GM18951 (cell line): ENCODE data around the gene IFI6.
"Not testable (repeated sequence)": the region's sequence is repeated elsewhere in the genome, so short reads cannot be mapped to it uniquely, and the experiment has no call there.

Experiments used
- POLR2A ChIP-seq: IDR thresholded peaks from 4 replicates; pipeline ENCODE4 v1.6.1; 2011; ENCODE audit warnings: mild to moderate bottlenecking; ENCODE audit not compliant: insufficient read length, insufficient read depth; ENCODE audit errors: extremely low read depth
- in situ Hi-C: fragments of 300-500 bp; cut with MboI; formaldehyde crosslinking; loops from one replicate; pipeline ENCODE4 v1.12.0; 2022; ENCODE audit warnings: low sequenced_read_pairs, mixed read lengths, inconsistent platforms; ENCODE audit not compliant: unreplicated experiment

IFI6 gene

GRCh38 chr1:27638047-27638734 lies 33.8 kb downstream of the IFI6 start:
- no peak for TF ChIP-seq POLR2A
- in situ Hi-C loops: no loop called here

- in situ Hi-C loops: no loop called here
- TF ChIP-seq POLR2A: no peak
These were observed 36.4 kb downstream of the IFI6 start for GRCh38 chr1:27635396-27636142.

- in situ Hi-C loops: no loop called here
These were observed 37.0 kb downstream of the IFI6 start, which contains the start of gene FGR for GRCh38 chr1:27634985-27635367. FGR (minus strand) TSS chr1:27635185; CDS start chr1:27623916, 11,269 bp downstream.

GRCh38 chr1:27634177-27634984 lies 37.6 kb downstream of the IFI6 start:
- TF ChIP-seq POLR2A: peak; percentile 48
- in situ Hi-C loops: no loop called here

More at GRCh38 chr1:27634985-27635367, 37.0 kb downstream of the IFI6 start, which contains the start of gene FGR:
- TF ChIP-seq POLR2A: peak; percentile 33

- in situ Hi-C loops: no loop called here
- no peak for TF ChIP-seq POLR2A
These were observed 38.3 kb downstream of the IFI6 start for GRCh38 chr1:27633640-27634176.

GRCh38 chr1:27633298-27633610 lies 38.7 kb downstream of the IFI6 start:
- TF ChIP-seq POLR2A: no peak

GRCh38 chr1:27632387-27633297 lies 39.4 kb downstream of the IFI6 start:
- TF ChIP-seq POLR2A: no peak
- in situ Hi-C loops: no loop called here

More at GRCh38 chr1:27633298-27633610, 38.7 kb downstream of the IFI6 start:
- in situ Hi-C loops: no loop called here

- TF ChIP-seq POLR2A: peak; percentile 14
- in situ Hi-C loops: no loop called here
These were observed 41.0 kb downstream of the IFI6 start for GRCh38 chr1:27630859-27631491.

- in situ Hi-C loops: no loop called here
- TF ChIP-seq POLR2A: no peak
These were observed 43.3 kb downstream of the IFI6 start for GRCh38 chr1:27628712-27629111.

GRCh38 chr1:27627733-27628132 lies 44.3 kb downstream of the IFI6 start:
- in situ Hi-C loops: not testable (repeated sequence)

GRCh38 chr1:27627061-27627460 lies 44.9 kb downstream of the IFI6 start:
- in situ Hi-C loops: no loop called here

More at GRCh38 chr1:27627061-27627460, 44.9 kb downstream of the IFI6 start:
- TF ChIP-seq POLR2A: no peak
